ENCODE data around the gene TMEM87A. TPM values are rescaled to one million over a fixed set of nuclear protein-coding genes. Genes with fewer than 3 reads are reported as not detected.

The TMEM87A gene
- total RNA-seq, 4 donors from 2014 or later: 40.7 to 57.5 (median 47.7) TPM

- H3K27ac ChIP-seq (replicated peaks in 1 of 4): no peak overlapping the region
- WGBS: 100% methylated on average over 1 of the region's 1 CpG
- no peaks in the 10 kb centered on the region for H3K9me3 ChIP-seq
- no peak for DNase-seq (ENCODE audit: extremely low spot score)
- no peaks in the 10 kb centered on the region for H3K27me3 ChIP-seq
- no peak overlapping the region for H3K4me3 ChIP-seq
- peaks cover 0 to 8% (median 3%) of the 10 kb centered on the region in 4 donors for H3K4me1 ChIP-seq
- TF ChIP-seq POLR2A (IDR thresholded peaks at IDR 0.05; ENCODE audit: low read depth) (no peak), POLR2AphosphoS5 (IDR thresholded peaks at IDR 0.05) (no peak), EP300 (IDR thresholded peaks at IDR 0.05) (no peak)
- TF ChIP-seq, protein P1, sequence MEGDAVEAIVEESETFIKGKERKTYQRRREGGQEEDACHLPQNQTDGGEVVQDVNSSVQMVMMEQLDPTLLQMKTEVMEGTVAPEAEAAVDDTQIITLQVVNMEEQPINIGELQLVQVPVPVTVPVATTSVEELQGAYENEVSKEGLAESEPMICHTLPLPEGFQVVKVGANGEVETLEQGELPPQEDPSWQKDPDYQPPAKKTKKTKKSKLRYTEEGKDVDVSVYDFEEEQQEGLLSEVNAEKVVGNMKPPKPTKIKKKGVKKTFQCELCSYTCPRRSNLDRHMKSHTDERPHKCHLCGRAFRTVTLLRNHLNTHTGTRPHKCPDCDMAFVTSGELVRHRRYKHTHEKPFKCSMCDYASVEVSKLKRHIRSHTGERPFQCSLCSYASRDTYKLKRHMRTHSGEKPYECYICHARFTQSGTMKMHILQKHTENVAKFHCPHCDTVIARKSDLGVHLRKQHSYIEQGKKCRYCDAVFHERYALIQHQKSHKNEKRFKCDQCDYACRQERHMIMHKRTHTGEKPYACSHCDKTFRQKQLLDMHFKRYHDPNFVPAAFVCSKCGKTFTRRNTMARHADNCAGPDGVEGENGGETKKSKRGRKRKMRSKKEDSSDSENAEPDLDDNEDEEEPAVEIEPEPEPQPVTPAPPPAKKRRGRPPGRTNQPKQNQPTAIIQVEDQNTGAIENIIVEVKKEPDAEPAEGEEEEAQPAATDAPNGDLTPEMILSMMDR (IDR thresholded peaks at IDR 0.05): no peak
- intact Hi-C loops (cut with DNase I): no loop called here
- H3K36me3 ChIP-seq: peaks cover 55 to 98% (median 89%) of the 10 kb centered on the region in 4 donors
These were observed 101.4 kb downstream of the TMEM87A start for GRCh38 chr15:42171795-42172194.

- Histone ChIP-seq H3K9me3 (no peaks in the 10 kb centered on the region), H3K4me3 (no peak overlapping the region), H3K4me1 (peaks cover 0 to 8% (median 3%) of the 10 kb centered on the region in 4 donors), H3K27me3 (no peaks in the 10 kb centered on the region), H3K27ac (replicated peaks in 1 of 4) (no peak overlapping the region), H3K36me3 (peaks cover 61 to 98% (median 93%) of the 10 kb centered on the region in 4 donors)
- DNase-seq (ENCODE audit: extremely low spot score): no peak
- intact Hi-C loops (cut with DNase I): no loop called here
- TF ChIP-seq POLR2A (IDR thresholded peaks at IDR 0.05; ENCODE audit: low read depth): no peak
- TF ChIP-seq, protein P1 (IDR thresholded peaks at IDR 0.05): no peak
- TF ChIP-seq EP300 (IDR thresholded peaks at IDR 0.05): no peak
- TF ChIP-seq POLR2AphosphoS5 (IDR thresholded peaks at IDR 0.05): no peak
- 70% methylated on average over 1 of the region's 1 CpG for WGBS
These were observed 102.1 kb downstream of the TMEM87A start for GRCh38 chr15:42171122-42171521.

DNA sequence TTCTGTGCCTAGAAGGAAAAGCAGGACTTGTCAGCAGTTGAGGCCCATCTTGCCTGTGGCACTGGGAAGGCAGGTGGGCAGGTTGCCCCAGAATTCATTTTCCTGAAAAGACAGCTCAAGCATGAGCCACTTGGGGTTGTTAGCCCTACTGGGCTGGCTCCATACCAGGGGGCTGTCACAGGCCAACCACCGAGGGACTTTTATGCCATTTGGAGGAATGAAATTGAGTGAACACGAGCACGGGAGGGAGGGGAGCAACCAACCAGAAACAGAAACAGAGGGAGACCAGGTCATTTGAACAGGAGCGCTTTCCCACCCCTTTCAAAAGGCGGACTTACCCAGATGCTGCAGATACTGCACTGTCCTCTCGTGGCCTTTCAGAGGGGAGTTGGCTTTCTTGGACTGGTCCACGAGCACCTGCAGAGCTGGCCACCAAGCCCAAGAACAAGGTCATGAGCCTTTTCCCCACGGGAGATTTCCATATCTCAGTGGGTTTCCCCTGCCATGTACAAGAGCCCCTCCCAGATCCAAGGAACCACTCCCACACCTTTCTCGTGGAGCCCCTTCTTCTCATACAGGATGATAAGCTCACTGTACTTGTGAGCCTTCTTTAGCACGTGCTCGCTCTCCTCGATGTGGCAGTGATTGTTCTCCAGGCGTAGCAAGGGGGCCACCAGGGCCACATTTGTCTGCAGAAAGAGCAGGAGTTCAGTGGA, 106.8 kb downstream of the TMEM87A start:
- 94% methylated on average over 12 of the region's 13 CpGs for WGBS
- no peak for TF ChIP-seq POLR2AphosphoS5 (IDR thresholded peaks at IDR 0.05)
- TF ChIP-seq EP300 (IDR thresholded peaks at IDR 0.05): no peak
- no peak for TF ChIP-seq POLR2A (IDR thresholded peaks at IDR 0.05; ENCODE audit: low read depth)
- TF ChIP-seq, protein P1 (IDR thresholded peaks at IDR 0.05): no peak
- Histone ChIP-seq H3K27me3 (no peaks in the 10 kb centered on the region), H3K9me3 (no peaks in the 10 kb centered on the region), H3K27ac (replicated peaks in 1 of 4) (no peak overlapping the region), H3K36me3 (peaks cover 76 to 98% (median 95%) of the 10 kb centered on the region in 4 donors), H3K4me1 (no peaks in the 10 kb centered on the region), H3K4me3 (no peak overlapping the region)
- no peak for DNase-seq (ENCODE audit: extremely low spot score)
- intact Hi-C loops (cut with DNase I): no loop called here

GRCh38 chr15:42165106-42165505, 108.1 kb downstream of the TMEM87A start:
- Histone ChIP-seq H3K4me3 (no peak overlapping the region), H3K4me1 (peaks cover 0 to under 1% (median 0%) of the 10 kb centered on the region in 4 donors), H3K9me3 (no peaks in the 10 kb centered on the region), H3K36me3 (peaks cover 77 to 100% (median 98%) of the 10 kb centered on the region in 4 donors), H3K27ac (replicated peaks in 1 of 4) (no peak overlapping the region), H3K27me3 (no peaks in the 10 kb centered on the region)
- DNase-seq (ENCODE audit: extremely low spot score): no peak
- TF ChIP-seq POLR2A (IDR thresholded peaks at IDR 0.05; ENCODE audit: low read depth) (no peak), EP300 (IDR thresholded peaks at IDR 0.05) (no peak), POLR2AphosphoS5 (IDR thresholded peaks at IDR 0.05) (no peak)
- TF ChIP-seq, protein P1 (IDR thresholded peaks at IDR 0.05): no peak
- intact Hi-C loops (cut with DNase I): no loop called here
- 78% methylated on average over 6 of the region's 6 CpGs for WGBS

All from esophagus muscularis mucosa (tissue), 4 donors.